Esophagus muscularis mucosa (tissue), 3 donors: ENCODE results near the gene SLC23A2.

ENCODE experiments used
- EP300 ChIP-seq: sonication (generic); formaldehyde crosslinking; IDR thresholded peaks from one replicate; pipeline ENCODE4 v1.6.1; 2017; ENCODE audit warnings: antibody characterized with exemption
- TF ChIP-seq, protein P1 (sequence below), 3 experiments: fragments of 200-600 bp in 2 of 3; fragments of 450-650 bp in 1 of 3; sonication (generic) in 2 of 3; IDR thresholded peaks; one replicate each; pipeline ENCODE4 v1.5.1; 2017 to 2019; ENCODE audit warnings: antibody characterized with exemption in 3 of 3, mild to moderate bottlenecking in 2 of 3, moderate library complexity in 1 of 3

DNA sequence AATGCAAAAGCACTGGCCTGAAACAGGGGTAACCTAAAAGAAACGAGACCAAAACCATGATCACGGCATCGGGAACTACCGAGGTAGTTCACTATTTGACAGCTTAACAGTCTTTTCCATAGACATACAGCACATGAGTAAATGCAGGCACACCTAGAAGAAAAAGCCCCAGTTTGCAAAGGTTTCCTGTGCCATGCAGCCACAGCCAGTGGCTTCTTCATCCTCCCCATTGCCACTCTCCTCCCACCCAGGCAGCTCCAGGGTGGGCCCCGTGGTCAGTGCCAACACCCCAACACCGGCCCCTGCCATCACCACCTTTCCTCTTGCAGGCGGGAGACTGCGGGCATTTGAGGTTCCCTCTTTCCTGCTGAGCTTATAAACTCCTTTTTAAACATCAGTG lies 115.4 kb downstream of the SLC23A2 start:
- TF ChIP-seq, protein P1, sequence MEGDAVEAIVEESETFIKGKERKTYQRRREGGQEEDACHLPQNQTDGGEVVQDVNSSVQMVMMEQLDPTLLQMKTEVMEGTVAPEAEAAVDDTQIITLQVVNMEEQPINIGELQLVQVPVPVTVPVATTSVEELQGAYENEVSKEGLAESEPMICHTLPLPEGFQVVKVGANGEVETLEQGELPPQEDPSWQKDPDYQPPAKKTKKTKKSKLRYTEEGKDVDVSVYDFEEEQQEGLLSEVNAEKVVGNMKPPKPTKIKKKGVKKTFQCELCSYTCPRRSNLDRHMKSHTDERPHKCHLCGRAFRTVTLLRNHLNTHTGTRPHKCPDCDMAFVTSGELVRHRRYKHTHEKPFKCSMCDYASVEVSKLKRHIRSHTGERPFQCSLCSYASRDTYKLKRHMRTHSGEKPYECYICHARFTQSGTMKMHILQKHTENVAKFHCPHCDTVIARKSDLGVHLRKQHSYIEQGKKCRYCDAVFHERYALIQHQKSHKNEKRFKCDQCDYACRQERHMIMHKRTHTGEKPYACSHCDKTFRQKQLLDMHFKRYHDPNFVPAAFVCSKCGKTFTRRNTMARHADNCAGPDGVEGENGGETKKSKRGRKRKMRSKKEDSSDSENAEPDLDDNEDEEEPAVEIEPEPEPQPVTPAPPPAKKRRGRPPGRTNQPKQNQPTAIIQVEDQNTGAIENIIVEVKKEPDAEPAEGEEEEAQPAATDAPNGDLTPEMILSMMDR (IDR thresholded peaks at IDR 0.05): no peak
- no peak for TF ChIP-seq EP300
